Activated T-cell treated with anti-CD3 and anti-CD28 coated beads, Interleukin-2, amount 50 U/mL, for 4 hours (primary cell): ENCODE results near the gene MORC3. TPM values are rescaled to one million over a fixed set of nuclear protein-coding genes. Genes with fewer than 3 reads are reported as not detected.
"Not testable (repeated sequence)": the region's sequence is repeated elsewhere in the genome, so short reads cannot be mapped to it uniquely, and the experiment has no call there.

Experiments used
- ATAC-seq, 2 donors: fragments of 200-7000 bp; cut with Tn5 transposase; one replicate each; pipeline ENCODE4 v1.10.0; 2021
- DNase-seq: peaks from one replicate; pipeline ENCODE4 v3.0.0-alpha.2; 2020
- H3K27me3 Mint-ChIP-seq: one replicate; pipeline ENCODE4 v1.8.0; 2021; ENCODE audit warnings: low read depth, mixed read lengths
- H3K36me3 Mint-ChIP-seq: one replicate; pipeline ENCODE4 v1.8.0; 2022; ENCODE audit warnings: mixed read lengths; ENCODE audit not compliant: insufficient read depth
- H3K4me1 Mint-ChIP-seq: one replicate; pipeline ENCODE4 v1.8.0; 2021; ENCODE audit warnings: low read depth, mixed read lengths
- H3K4me3 Mint-ChIP-seq: one replicate; pipeline ENCODE4 v1.8.0; 2021; ENCODE audit warnings: mild to moderate bottlenecking, moderate library complexity, mixed read lengths
- H3K9me3 Mint-ChIP-seq: one replicate; pipeline ENCODE4 v1.8.0; 2021; ENCODE audit warnings: mixed read lengths
- total RNA-seq, 3 donors: library from RNA; stranded (reverse); gene quantifications; one replicate each; pipeline ENCODE4 v1.2.1, GENCODE V29; 2021

MORC3 gene
- total RNA-seq, 3 donors from 2014 or later = 17.1 to 22.7 (median 19.6) TPM

GRCh38 chr21:36316872-36317484 is 3.0 kb upstream of the MORC3 start:
- H3K27me3 Mint-ChIP-seq = no peaks in the 10 kb centered on the region
- peaks cover 13% of the 10 kb centered on the region for H3K4me1 Mint-ChIP-seq
- ATAC-seq = no peak
- no peak for DNase-seq
- peaks cover 5% of the 10 kb centered on the region for H3K9me3 Mint-ChIP-seq
- H3K36me3 Mint-ChIP-seq = no peaks in the 10 kb centered on the region
- H3K4me3 Mint-ChIP-seq = no peak overlapping the region

DNA sequence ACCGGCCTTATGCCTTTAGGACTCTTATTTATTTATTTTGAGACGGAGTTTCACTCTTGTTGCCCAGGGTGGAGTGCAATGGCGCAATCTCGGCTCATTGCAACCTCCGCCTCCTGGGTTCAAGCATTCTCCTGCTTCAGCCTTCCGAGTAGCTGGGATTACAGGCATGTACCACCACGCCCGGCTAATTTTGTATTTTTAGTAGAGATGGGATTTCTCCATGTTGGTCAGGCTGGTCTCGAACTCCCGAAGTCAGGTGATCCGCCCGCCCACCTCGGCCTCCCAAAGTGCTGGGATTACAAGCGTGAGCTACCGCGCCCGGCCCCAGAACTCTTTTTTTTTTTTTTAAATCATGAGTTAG is 611 bp upstream of the MORC3 start:
- not testable (repeated sequence) for H3K27me3 Mint-ChIP-seq, H3K36me3 Mint-ChIP-seq, H3K9me3 Mint-ChIP-seq, DNase-seq, ATAC-seq
- Mint-ChIP-seq H3K4me1 (peaks cover 33% of the 10 kb centered on the region), H3K4me3 (peak overlapping the region; percentile 89)

DNA sequence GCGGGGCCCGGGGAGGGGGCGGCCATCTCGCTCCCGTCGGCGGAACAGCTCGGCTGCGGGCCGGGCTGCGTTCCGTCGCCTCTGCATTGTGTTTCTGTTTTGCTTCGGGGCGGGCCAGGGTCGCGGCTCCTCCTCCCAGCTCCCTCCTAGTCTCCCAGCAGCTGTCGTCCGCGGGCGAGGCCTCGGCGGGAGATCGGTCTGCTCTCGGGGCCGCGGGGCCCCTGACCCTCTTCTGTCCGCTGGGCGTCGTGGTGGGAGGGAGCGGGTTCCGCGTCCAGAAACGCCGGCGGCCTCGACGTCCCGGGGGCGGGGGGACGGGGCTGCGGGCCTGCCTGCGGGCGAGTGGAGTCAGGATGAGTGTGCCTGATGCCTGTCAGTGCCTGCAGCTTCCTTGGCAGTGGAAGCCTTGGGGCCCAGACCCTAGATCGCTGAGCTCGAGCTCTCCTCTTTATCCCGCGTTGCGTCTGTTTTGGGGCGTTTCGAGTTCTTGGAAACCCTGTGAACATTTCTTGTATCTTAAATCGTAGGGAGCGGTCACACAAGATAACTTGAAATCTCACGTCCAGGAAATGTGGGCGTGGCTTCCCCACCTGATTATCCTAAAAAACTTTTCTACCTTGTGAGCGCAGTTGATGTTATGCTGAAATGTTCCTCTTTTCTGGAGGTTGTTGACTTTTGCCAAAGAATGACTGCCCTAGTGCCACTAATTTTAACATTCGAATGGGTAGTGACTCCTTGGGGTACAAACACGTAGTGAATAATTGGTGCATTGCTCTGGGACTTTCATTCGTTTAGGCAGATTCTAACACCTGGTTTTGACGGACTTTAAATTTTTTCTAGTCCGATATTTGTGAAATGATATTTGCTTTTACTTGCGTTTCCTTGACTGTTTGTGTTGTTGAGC is 676 bp downstream of the MORC3 start:
- peak; percentile 73 to 74 for ATAC-seq
- Mint-ChIP-seq H3K9me3 (no peaks in the 10 kb centered on the region), H3K4me3 (peak overlapping the region; percentile 89), H3K36me3 (peaks cover 11% of the 10 kb centered on the region), H3K27me3 (no peaks in the 10 kb centered on the region), H3K4me1 (peaks cover 38% of the 10 kb centered on the region)
- no peak for DNase-seq

- no peak for DNase-seq
- ATAC-seq = no peak
- Mint-ChIP-seq H3K4me3 (peak overlapping the region; percentile 89), H3K9me3 (no peaks in the 10 kb centered on the region), H3K27me3 (no peaks in the 10 kb centered on the region), H3K4me1 (peaks cover 38% of the 10 kb centered on the region), H3K36me3 (peaks cover 13% of the 10 kb centered on the region)
These were observed 1.5 kb downstream of the MORC3 start for GRCh38 chr21:36321325-36322082.

- H3K4me1 Mint-ChIP-seq = peaks cover 38% of the 10 kb centered on the region
- no peak for DNase-seq
- H3K27me3 Mint-ChIP-seq = no peaks in the 10 kb centered on the region
- no peaks in the 10 kb centered on the region for H3K9me3 Mint-ChIP-seq
- H3K36me3 Mint-ChIP-seq = peaks cover 14% of the 10 kb centered on the region
- peak overlapping the region; percentile 89 for H3K4me3 Mint-ChIP-seq
- no peak for ATAC-seq
These were observed 2.1 kb downstream of the MORC3 start for GRCh38 chr21:36322083-36322424.

GRCh38 chr21:36323032-36323431 is 3.0 kb downstream of the MORC3 start:
- Mint-ChIP-seq H3K4me3 (peak overlapping the region; percentile 17), H3K4me1 (peaks cover 44% of the 10 kb centered on the region), H3K27me3 (no peaks in the 10 kb centered on the region), H3K9me3 (no peaks in the 10 kb centered on the region), H3K36me3 (peaks cover 14% of the 10 kb centered on the region)
- DNase-seq (no peak), ATAC-seq (no peak)

- H3K4me1 Mint-ChIP-seq = peaks cover 57% of the 10 kb centered on the region
- H3K9me3 Mint-ChIP-seq = no peaks in the 10 kb centered on the region
- no peak for DNase-seq
- no peak for ATAC-seq
- no peaks in the 10 kb centered on the region for H3K27me3 Mint-ChIP-seq
- H3K36me3 Mint-ChIP-seq = peaks cover 14% of the 10 kb centered on the region
- no peak overlapping the region for H3K4me3 Mint-ChIP-seq
These were observed 5.5 kb downstream of the MORC3 start for GRCh38 chr21:36325373-36326010.

- Mint-ChIP-seq H3K36me3 (peaks cover 11% of the 10 kb centered on the region), H3K27me3 (no peaks in the 10 kb centered on the region), H3K9me3 (no peaks in the 10 kb centered on the region), H3K4me1 (peaks cover 48% of the 10 kb centered on the region), H3K4me3 (no peak overlapping the region)
- DNase-seq (peak; percentile 33), ATAC-seq (peak; percentile 79 to 82)
These were observed 10.9 kb downstream of the MORC3 start for GRCh38 chr21:36330904-36331303.

DNA sequence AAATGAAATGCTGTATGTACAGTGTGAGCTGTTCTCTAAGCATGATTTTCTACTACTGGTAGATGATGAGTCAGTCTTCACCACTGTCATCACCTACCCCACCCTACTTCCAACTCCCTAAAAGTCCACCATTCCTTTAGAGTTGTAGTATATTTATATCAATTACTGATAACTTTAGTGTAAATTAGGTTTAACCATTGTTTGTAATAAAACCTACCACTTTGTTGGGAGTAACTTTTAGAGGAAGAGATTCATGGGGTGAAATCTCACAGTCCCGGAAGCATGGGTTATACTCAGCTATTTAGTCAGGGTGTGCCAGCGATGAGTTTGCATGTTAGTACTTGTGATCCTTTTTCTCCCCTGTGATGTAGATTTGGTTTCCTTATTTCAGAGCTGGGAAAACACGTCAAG is 17.1 kb downstream of the MORC3 start:
- peaks cover 33% of the 10 kb centered on the region for H3K36me3 Mint-ChIP-seq

GRCh38 chr21:36338975-36339374 is 19.0 kb downstream of the MORC3 start:
- Mint-ChIP-seq H3K9me3 (no peaks in the 10 kb centered on the region), H3K4me3 (no peak overlapping the region), H3K36me3 (peaks cover 38% of the 10 kb centered on the region), H3K27me3 (no peaks in the 10 kb centered on the region), H3K4me1 (peaks cover 9% of the 10 kb centered on the region)
- ATAC-seq (no peak), DNase-seq (no peak)

More for the DNA sequence above, 17.1 kb downstream of the MORC3 start:
- no peaks in the 10 kb centered on the region for H3K9me3 Mint-ChIP-seq
- no peaks in the 10 kb centered on the region for H3K27me3 Mint-ChIP-seq
- peaks cover 20% of the 10 kb centered on the region for H3K4me1 Mint-ChIP-seq
- DNase-seq (no peak), ATAC-seq (no peak)
- H3K4me3 Mint-ChIP-seq = no peak overlapping the region

GRCh38 chr21:36342581-36342980 is 22.6 kb downstream of the MORC3 start:
- H3K9me3 Mint-ChIP-seq, H3K27me3 Mint-ChIP-seq, DNase-seq, H3K4me3 Mint-ChIP-seq, H3K4me1 Mint-ChIP-seq, ATAC-seq: not testable (repeated sequence)
- peaks cover 30% of the 10 kb centered on the region for H3K36me3 Mint-ChIP-seq

DNA sequence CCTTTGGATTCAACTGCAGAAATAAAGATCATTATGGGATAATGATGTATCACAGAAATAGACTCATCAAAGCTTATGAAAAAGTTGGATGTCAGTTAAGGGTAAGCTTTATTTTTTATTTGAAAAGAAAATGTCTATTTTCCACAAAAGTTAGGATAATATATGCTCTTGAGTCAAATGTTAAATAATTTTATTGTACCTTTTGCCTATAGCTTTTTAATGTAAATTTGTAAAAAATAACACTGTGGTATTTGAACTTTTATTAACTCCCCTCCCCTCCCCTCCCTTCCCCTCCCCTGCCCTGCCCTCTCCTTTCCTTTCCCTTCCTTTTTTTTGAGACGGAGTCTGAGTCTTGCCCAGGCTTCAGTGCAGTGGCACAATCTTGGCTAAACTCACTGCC is 24.9 kb downstream of the MORC3 start:
- Mint-ChIP-seq H3K4me3 (no peak overlapping the region), H3K27me3 (no peaks in the 10 kb centered on the region), H3K9me3 (no peaks in the 10 kb centered on the region), H3K36me3 (peaks cover 28% of the 10 kb centered on the region), H3K4me1 (peaks cover 8% of the 10 kb centered on the region)
- no peak for ATAC-seq
- DNase-seq = no peak

DNA sequence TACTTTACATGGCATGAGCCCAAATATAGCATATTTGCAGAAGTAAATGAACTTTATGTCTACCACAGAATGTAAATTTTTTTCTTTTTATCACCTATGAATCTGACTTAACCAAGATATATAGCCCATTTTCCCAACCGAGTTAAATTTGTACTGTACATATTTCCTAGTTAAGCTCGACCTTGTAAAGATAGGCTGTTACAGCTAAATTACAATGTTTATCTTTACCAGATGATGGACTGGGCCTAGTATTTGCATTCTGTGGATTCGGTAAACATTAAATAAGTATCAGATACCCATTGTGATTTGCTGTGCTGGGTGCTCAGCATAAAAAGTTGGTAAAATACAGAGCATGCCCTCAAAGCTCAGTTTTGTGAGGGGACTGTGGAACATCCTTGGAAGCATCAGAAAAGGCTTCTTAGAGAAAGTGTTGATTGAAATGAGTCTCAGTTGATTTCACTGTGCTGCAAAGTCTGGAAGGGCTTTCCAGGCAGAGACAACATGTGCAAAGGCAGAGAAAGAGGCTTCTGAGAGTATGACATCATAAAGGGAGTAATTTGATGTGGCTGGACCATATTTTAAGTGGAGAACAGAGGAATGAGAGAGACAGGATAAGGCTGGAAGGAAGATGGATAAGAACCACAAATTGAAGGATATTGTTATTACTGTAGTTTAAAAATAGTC is 27.4 kb downstream of the MORC3 start:
- H3K36me3 Mint-ChIP-seq = peaks cover 30% of the 10 kb centered on the region
- DNase-seq = no peak
- no peaks in the 10 kb centered on the region for H3K27me3 Mint-ChIP-seq
- no peak overlapping the region for H3K4me3 Mint-ChIP-seq
- no peaks in the 10 kb centered on the region for H3K9me3 Mint-ChIP-seq
- peaks cover 8% of the 10 kb centered on the region for H3K4me1 Mint-ChIP-seq
- no peak for ATAC-seq

DNA sequence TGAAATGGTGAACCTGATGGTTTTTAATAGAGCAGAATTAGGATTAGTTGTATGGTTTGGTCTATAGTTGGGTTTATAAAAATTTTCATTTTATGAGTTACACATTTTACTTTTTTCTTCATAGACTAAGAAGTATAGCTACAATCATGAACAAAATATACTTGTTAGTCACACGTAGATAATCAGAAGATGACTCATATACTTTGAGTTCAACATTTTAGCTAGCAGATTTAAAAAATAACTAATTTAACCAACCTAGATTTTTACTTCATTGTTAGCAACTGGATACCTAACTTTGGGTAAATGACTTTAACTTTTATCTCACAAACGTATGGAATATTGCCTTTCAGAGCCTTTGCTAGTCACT is 27.9 kb downstream of the MORC3 start:
- no peaks in the 10 kb centered on the region for H3K9me3 Mint-ChIP-seq
- DNase-seq = no peak
- H3K4me3 Mint-ChIP-seq = no peak overlapping the region
- no peaks in the 10 kb centered on the region for H3K27me3 Mint-ChIP-seq
- ATAC-seq = no peak
- peaks cover 8% of the 10 kb centered on the region for H3K4me1 Mint-ChIP-seq
- H3K36me3 Mint-ChIP-seq = peaks cover 33% of the 10 kb centered on the region
